H1 (cell line): ENCODE data around the gene GON4L.

Experiments
- BRCA1 ChIP-seq: IDR thresholded peaks from 2 replicates; pipeline ENCODE4 v1.6.1; 2012; ENCODE audit warnings: low read depth, low read length, improper control_type of control experiment
- EZH2 ChIP-seq: fragments of 200-600 bp; sonication (generic); IDR thresholded peaks from 2 replicates; pipeline ENCODE4 v1.7.1; 2012; ENCODE audit warnings: low read depth, mild to moderate bottlenecking, moderate library complexity, low read length, inconsistent platforms; ENCODE audit not compliant: severe bottlenecking
- GTF2F1 ChIP-seq: IDR thresholded peaks from 2 replicates; pipeline ENCODE4 v1.6.1; 2012; ENCODE audit warnings: low read depth, low read length, improper control_type of control experiment, borderline replicate concordance
- HDAC2 ChIP-seq, 2 experiments: fragments of 300-600 bp in 1 of 2; sonication (generic) in 1 of 2; IDR thresholded peaks; 2 replicates each; pipeline ENCODE4 v1.6.1; 2011 to 2012; ENCODE audit warnings: low read depth in 2 of 2, low read length in 2 of 2, mild to moderate bottlenecking in 2 of 2, moderate library complexity in 2 of 2, borderline replicate concordance in 1 of 2, inconsistent platforms in 1 of 2
- PHF8 ChIP-seq: fragments of 200-600 bp; sonication (generic); conservative IDR thresholded peaks from 2 replicates; pipeline ENCODE4 v1.7.1; 2012; ENCODE audit warnings: low read depth, mild to moderate bottlenecking, inconsistent platforms, low read length, moderate library complexity
- POLR2A ChIP-seq, 2 experiments: IDR thresholded peaks; 1 replicate in 1 of 2; 2 replicates in 1 of 2; pipeline ENCODE4 v1.6.1; 2011; ENCODE audit warnings: low read depth in 2 of 2, low read length in 2 of 2, mild to moderate bottlenecking in 2 of 2; ENCODE audit errors: control extremely low read depth in 1 of 2
- SRF ChIP-seq: IDR thresholded peaks from 2 replicates; pipeline ENCODE4 v1.6.1; 2011; ENCODE audit warnings: mild to moderate bottlenecking, low read depth, low read length, moderate library complexity
- TAF1 ChIP-seq: IDR thresholded peaks from 2 replicates; pipeline ENCODE4 v1.6.1; 2011; ENCODE audit warnings: mild to moderate bottlenecking, low read depth, low read length
- ZNF274 ChIP-seq: IDR thresholded peaks from 2 replicates; pipeline ENCODE4 v1.7.0; 2012; ENCODE audit warnings: low read length, borderline replicate concordance; ENCODE audit errors: extremely low read depth
- TF ChIP-seq, protein P1 (sequence below): IDR thresholded peaks from 2 replicates; pipeline ENCODE4 v1.6.1; 2012; ENCODE audit warnings: inconsistent platforms

DNA sequence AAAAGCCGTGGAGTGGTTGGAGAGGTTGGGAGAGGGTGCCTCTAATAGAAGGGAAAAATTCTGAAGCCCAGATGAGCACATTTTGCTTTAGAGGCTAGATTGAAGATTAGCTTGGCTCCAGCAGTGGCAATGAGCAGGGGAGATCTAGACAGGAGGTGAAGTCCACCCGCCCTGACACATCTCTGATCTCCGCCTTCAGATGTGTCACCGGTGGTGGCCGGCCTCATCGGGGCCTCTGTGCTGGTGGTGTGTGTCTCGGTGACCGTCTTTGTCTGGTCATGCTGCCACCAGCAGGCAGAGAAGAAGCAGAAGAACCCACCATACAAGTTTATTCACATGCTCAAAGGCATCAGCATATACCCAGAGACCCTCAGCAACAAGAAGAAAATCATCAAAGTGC lies 10.8 kb upstream of the GON4L start:
- no peak for TF ChIP-seq EZH2
- TF ChIP-seq PHF8, result no peak
- TF ChIP-seq GTF2F1, result no peak
- TF ChIP-seq TAF1, result no peak
- TF ChIP-seq, protein P1, sequence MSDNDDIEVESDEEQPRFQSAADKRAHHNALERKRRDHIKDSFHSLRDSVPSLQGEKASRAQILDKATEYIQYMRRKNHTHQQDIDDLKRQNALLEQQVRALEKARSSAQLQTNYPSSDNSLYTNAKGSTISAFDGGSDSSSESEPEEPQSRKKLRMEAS, result no peak
- TF ChIP-seq ZNF274, result no peak
- TF ChIP-seq POLR2A (IDR thresholded peaks at IDR 0.05; ENCODE audit: control extremely low read depth in 1 of 2, low read depth in 2 of 2, low read length in 2 of 2), result no peak
- TF ChIP-seq BRCA1, result no peak
- no peak for TF ChIP-seq HDAC2 (IDR thresholded peaks at IDR 0.05; ENCODE audit: borderline replicate concordance in 1 of 2, low read depth in 2 of 2, low read length in 2 of 2)
- TF ChIP-seq SRF, result no peak
